MM.1S (cell line): ENCODE data around the gene USP5.

ENCODE experiments used
- EZH2 ChIP-seq: fragments of 300-600 bp; sonication (generic); optimal IDR thresholded peaks from 2 replicates; pipeline ENCODE3; 2017; ENCODE audit warnings: low read depth, mild to moderate bottlenecking, antibody characterized with exemption, low read length, mixed read lengths
- EZH2phosphoT487 ChIP-seq: fragments of 300-600 bp; sonication (generic); IDR thresholded peaks from 2 replicates; pipeline ENCODE4 v1.6.1; 2018; ENCODE audit warnings: antibody characterized with exemption, low read length
- TF ChIP-seq, protein P1 (sequence below): fragments of 300-600 bp; sonication (generic); IDR thresholded peaks from 2 replicates; pipeline ENCODE4 v1.5.1; 2016; ENCODE audit warnings: antibody characterized with exemption, low read length, mixed read lengths

DNA sequence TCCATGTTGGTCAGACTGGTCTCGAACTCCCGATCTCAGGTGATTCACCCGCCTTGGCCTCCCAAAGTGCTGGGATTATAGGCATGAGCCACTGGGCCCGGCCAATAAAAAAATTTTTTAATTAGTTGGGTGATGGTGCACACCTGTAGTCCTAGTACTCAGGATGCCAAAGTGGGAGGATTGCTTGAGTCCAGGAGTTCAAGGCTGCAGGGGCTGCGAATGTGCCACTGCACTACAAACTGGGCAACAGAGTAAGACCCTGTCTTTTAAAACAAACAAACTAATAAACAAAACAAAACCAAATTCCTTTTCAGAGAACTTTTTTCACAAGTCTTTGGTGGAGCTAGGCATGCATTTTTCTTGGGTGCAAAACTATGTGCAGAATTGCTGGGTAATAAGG is 31.3 kb downstream of the USP5 start:
- TF ChIP-seq, protein P1, sequence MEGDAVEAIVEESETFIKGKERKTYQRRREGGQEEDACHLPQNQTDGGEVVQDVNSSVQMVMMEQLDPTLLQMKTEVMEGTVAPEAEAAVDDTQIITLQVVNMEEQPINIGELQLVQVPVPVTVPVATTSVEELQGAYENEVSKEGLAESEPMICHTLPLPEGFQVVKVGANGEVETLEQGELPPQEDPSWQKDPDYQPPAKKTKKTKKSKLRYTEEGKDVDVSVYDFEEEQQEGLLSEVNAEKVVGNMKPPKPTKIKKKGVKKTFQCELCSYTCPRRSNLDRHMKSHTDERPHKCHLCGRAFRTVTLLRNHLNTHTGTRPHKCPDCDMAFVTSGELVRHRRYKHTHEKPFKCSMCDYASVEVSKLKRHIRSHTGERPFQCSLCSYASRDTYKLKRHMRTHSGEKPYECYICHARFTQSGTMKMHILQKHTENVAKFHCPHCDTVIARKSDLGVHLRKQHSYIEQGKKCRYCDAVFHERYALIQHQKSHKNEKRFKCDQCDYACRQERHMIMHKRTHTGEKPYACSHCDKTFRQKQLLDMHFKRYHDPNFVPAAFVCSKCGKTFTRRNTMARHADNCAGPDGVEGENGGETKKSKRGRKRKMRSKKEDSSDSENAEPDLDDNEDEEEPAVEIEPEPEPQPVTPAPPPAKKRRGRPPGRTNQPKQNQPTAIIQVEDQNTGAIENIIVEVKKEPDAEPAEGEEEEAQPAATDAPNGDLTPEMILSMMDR = no peak
- no peak for TF ChIP-seq EZH2phosphoT487
- TF ChIP-seq EZH2 = no peak
